C4-2B (cell line): ENCODE results near the gene REEP1.

Experiments
- H3K27ac ChIP-seq: fragments of 450-650 bp; 2 replicates; pipeline ENCODE4 v1.5.1; 2017
- ZFX ChIP-seq: fragments of 450-650 bp; IDR thresholded peaks from 2 replicates; pipeline ENCODE4 v1.6.1; 2017
- TF ChIP-seq, protein P1 (sequence below): fragments of 450-650 bp; conservative IDR thresholded peaks from 2 replicates; pipeline ENCODE4 v1.5.1; 2017; ENCODE audit warnings: mild to moderate bottlenecking

The REEP1 gene

DNA sequence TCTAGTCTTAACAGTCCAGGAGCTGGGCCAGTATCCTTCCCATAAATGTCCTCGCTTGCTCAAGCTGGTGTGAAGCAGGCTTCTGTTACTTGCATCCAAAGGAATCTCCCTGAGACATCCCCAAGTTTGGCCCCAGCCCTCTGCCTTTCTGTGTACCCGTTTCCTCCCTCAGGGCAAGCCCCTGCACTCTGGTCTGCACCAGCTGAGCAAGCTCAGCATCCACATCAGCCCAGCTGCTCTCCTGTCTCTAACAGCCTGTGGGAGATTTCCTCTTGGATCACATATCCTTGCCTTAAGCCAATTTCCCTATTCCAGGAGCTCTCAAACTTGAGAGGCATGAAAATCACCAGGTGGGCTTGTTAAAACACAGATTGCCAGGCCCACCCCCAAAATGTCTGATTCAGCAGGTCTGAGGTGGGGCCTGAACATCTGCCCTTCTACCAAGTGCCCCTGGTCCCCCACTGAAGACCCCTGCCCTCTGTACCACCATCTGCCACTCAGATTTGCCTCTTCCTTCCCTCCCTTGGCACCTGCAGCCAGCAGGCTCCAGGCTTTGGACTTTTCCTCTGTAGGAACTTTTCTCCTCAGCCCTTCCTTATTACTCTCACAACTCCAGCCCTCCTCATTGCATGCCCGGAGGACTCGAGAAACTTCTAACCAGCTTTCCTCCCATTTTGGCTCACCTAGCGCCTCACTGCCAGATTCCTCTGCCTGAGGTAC lies 32.1 kb downstream of the REEP1 start:
- TF ChIP-seq, protein P1, sequence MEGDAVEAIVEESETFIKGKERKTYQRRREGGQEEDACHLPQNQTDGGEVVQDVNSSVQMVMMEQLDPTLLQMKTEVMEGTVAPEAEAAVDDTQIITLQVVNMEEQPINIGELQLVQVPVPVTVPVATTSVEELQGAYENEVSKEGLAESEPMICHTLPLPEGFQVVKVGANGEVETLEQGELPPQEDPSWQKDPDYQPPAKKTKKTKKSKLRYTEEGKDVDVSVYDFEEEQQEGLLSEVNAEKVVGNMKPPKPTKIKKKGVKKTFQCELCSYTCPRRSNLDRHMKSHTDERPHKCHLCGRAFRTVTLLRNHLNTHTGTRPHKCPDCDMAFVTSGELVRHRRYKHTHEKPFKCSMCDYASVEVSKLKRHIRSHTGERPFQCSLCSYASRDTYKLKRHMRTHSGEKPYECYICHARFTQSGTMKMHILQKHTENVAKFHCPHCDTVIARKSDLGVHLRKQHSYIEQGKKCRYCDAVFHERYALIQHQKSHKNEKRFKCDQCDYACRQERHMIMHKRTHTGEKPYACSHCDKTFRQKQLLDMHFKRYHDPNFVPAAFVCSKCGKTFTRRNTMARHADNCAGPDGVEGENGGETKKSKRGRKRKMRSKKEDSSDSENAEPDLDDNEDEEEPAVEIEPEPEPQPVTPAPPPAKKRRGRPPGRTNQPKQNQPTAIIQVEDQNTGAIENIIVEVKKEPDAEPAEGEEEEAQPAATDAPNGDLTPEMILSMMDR: no peak
- no peak for TF ChIP-seq ZFX
- H3K27ac ChIP-seq: no peak overlapping the region

DNA sequence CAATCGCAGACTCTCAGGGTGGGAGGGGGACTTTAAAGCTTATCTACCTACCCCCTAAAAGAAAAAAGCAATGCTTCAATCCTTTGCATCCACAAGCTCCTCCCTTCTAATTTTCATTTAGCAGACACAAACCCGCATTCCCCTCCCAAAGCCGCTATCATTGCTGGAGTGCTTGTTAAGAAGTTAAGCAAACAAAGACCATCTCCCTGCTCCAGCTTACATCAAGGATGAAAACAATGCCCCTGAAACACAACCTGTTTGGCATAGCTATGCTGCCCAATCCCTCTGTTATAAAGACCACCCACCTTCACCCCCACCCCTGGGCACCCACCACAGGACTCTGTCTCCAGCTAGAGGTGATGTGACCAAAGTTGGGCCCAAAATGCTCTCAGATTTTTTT lies 33.0 kb downstream of the REEP1 start:
- H3K27ac ChIP-seq: no peak overlapping the region
- no peak for TF ChIP-seq ZFX
- TF ChIP-seq, protein P1: no peak

DNA sequence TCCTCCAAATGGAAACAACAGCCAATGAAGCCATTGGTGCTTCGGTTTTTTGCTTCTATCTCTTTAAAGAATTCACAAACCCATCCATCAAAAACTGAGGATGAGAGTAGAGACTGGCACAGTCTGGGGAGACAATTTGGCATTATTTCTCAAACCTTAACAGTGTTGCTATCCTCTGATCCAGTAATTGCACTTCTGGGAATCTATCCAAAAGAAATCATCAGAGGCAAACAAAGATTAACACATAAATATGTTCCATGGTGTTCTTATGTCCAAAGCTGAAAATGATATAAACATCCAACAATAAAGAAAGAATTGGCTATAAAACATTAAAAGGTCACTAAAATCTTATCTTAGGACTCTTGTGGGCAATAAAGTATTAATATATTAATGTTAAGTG lies 35.1 kb downstream of the REEP1 start:
- TF ChIP-seq, protein P1: no peak
- TF ChIP-seq ZFX: no peak
- no peak overlapping the region for H3K27ac ChIP-seq

DNA sequence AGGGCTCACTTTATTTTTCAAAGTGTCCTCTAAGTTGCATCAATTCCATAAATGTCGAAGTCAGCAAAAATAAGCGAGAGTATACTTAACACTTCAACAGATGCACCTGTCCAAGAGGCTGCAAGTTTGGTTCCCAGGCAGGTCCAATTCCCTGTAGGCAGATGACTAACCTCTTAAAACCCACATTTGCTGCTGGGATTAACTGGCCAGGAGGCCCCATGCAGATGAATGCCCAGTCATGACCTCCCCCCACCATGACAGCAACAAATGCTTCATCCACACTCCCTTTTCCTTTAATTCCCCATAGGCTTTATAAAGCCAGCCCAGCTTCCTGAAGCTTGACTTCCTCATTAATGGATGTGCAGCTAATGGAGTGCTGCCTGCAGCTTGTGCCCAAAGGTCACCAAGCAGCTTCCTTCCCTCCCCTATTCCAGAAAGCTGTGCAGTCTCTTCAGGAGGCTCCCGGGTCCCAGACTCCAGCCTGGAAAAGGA lies 35.7 kb downstream of the REEP1 start:
- no peak for TF ChIP-seq ZFX
- TF ChIP-seq, protein P1: no peak
- H3K27ac ChIP-seq: no peak overlapping the region

DNA sequence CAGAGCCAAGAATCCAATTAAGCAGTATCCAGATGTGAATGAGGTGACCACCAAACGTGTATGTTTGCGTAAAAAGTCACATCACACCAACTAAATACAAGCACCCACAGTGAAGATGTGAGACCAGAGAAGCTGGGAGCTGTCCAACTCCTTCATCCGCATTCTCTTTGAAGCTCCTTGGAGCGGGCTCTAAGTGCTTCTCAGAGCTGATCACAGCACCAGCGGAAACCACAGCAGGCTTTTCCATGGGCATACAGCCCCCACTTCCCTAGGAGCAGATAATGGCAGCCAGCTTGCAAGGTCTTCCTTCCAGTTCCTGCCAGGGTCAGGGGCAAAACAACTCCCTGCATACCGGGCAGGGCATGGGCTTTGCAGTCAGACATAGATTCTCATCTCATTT lies 36.4 kb downstream of the REEP1 start:
- no peak overlapping the region for H3K27ac ChIP-seq
- TF ChIP-seq ZFX: no peak
- TF ChIP-seq, protein P1: no peak

DNA sequence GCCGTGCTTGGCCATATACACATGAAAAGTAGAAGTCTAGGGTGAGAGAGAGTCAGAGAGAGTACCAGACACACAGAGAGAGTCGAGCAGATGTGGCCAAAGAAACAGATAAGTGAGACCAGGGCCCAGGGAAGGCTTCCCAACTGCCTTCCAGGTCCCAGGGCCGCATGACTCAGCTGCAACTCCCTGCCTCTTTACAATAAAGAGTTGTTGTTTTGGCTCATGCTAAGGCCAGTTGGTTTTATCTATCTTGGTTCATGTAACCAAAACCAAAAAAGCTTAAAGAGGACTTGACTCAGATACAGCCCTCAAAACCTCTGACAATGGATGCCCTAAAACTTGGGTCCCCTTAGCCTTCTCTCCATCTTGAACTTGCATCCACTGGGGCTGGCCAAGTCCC lies 36.9 kb downstream of the REEP1 start:
- no peak overlapping the region for H3K27ac ChIP-seq
- TF ChIP-seq ZFX: no peak
- TF ChIP-seq, protein P1: no peak

DNA sequence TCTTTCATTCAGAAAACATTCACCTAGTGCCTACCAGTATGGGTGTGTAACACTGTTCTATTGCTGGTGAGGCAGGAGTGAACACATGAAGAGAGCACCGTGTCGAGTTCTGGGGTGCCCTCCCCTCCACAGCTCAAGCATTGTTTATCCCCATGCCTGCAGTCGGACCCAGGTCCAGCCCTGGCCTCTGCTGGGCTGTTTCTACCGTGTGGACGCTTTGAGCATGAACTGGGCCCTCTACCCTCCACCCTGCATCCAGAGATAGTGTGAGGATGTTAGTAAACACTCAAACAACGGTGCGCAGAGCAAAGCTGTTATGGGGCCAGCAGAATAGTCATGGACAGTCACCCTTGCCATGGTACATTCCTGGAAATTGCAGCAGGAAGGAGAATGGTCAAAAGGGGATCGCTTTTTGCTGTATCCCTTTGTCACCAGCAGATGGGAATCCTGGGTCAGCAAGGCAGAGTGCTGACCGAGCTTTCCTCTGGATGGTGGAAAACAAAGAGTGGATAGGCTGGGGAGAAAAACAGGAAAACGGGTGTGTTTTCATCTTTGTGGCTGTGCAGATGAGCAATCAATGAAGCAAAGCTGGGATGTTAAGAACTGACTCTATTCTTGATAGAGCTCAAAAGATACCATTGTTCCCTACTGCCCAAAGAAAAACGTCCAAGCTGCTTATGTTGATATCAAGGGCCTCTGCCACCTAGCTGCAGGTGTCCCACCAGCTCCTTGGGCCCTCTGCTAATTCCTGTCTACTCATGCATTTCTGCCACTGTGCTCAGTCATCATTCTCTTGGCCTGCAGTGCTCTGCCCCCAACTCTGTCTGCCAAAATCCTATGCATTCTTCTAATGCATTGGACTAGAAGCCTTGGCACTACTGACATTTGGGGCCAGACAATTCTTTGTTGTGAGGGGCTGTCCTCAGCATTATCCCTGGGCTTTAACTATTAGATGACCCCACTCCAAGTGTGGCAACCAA lies 38.7 kb downstream of the REEP1 start:
- TF ChIP-seq, protein P1: 0 out of 2 replicates have a peak, but pooled peaks have one; percentile 12
- TF ChIP-seq ZFX: no peak
- no peak overlapping the region for H3K27ac ChIP-seq
